GM13976 (cell line): ENCODE measurements around the gene ITPRIPL1.

Experiments used
- DNase-seq: peaks from one replicate; pipeline ENCODE4 v3.0.0; 2012; ENCODE audit warnings: low spot score
- CTCF ChIP-seq: IDR thresholded peaks from 2 replicates; pipeline ENCODE4 v1.5.1; 2012; ENCODE audit warnings: borderline replicate concordance, mild to moderate bottlenecking; ENCODE audit not compliant: insufficient read depth; ENCODE audit errors: extremely low read depth, missing control alignments, control extremely low read depth
- in situ Hi-C: fragments of 300-500 bp; cut with MboI; formaldehyde crosslinking; loops from one replicate; pipeline ENCODE4 v1.12.0; 2022; ENCODE audit warnings: low sequenced_read_pairs, mixed read lengths, inconsistent platforms; ENCODE audit not compliant: unreplicated experiment

The ITPRIPL1 gene

DNA sequence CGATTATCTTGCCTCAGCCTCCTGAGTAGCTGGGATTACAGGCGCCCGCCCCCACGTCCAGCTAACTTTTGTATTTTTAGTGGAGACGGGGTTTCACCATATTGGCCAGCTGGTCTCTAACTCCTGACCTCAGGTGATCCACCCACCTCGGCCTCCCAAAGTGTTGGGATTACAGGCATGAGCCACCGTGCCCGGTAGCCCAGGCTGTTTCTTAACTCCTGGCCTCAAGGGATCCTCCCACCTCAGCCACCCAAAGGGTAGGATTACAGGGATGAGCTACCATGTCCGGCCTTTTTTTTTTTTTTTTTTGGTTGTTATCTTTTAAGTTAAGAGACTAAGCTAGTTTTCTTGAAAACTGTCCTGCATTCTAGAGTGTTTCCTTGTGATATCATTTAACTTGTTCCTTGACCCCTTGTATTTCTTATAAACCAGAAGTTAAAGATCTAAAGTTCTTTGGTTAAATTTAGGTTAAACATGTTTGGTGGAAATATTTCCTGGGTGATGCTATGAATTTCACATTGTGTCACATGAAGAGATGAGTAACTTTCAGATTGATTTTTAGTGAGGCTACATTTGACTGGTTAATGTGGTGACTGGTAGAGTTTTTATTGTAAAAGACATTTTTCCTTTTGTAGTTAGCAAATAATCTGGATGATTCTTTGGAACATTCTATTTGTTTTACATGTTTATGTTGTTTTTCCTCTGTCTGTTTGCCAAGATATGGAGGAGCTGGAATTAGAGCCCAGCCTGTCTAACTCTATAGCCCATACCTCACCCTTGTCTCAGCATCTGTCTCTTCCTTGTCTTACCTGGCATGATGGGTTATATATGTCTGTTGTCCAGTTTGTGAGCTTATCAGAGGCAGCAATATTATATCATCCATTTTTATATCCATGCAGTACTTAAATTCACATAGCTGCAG, 15.6 kb downstream of the ITPRIPL1 start:
- TF ChIP-seq CTCF: no peak
- no peak for DNase-seq
- in situ Hi-C loops: no loop called here

GRCh38 chr2:96341641-96342040, 16.5 kb downstream of the ITPRIPL1 start:
- no peak for TF ChIP-seq CTCF
- no peak for DNase-seq
- in situ Hi-C loops: no loop called here

DNA sequence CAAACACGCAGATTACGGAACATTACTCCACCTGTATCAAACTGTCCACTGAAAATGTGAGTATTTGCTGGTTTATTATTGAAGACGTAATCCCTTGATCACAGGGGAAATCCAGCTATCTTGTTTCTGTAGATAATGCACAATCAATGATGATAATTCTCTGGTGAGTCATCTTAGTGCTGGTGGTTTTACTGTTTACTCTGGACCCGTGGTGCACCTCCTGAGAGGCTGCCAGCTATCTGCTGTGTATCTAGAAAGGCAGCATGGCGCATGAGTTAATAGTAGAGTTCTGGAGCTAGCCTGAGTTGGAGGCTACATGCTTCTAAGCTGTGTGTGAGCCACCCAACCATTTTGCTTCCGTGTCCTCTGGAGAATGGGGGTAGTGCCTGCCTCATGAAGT, 17.0 kb downstream of the ITPRIPL1 start:
- in situ Hi-C loops: no loop called here
- no peak for DNase-seq
- no peak for TF ChIP-seq CTCF

DNA sequence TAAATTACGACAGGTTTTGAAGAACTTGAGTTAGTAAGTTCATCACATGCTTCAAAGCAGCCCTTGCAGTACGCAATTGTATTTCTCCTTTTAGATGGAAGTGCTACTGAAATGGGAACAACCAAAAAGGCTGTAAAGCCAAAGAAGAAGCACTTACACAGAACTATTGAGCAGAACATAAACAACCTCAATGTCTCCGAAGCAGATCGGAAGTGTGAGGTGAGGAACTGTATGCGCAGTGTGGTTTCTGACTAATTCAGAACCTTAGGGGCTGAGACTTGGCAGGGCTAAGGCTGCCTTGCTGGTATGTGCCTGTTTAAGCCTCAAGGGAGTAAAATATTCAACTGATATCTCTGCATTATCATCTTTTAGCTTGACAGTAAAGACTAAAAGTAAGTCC, 18.9 kb downstream of the ITPRIPL1 start:
- TF ChIP-seq CTCF: no peak
- DNase-seq: peak; percentile 64
- in situ Hi-C loops: no loop called here

DNA sequence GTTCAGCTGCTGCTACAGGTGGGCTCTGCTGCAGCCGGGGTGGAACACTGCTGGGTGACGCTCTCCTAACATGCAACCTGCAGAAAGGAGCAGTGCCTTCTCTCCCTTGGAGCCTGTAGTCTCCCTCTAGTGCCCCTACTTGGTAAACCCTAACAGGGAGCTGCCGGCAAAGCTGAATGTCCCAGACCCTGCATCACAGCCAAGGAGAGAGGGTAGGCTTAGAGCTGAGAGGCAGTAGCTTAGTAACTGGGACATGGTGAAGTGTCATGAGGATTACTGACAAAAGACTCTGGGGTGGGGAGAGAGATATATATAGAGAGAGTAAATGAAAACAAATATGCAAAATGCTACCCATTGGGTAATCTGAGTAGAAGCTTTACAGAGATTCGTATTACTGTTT, 20.3 kb downstream of the ITPRIPL1 start:
- peak; percentile 18 for TF ChIP-seq CTCF

GRCh38 chr2:96345868-96346462, 20.8 kb downstream of the ITPRIPL1 start:
- DNase-seq: no peak
- in situ Hi-C loops: no loop called here
- TF ChIP-seq CTCF: no peak

More for the DNA sequence above, 20.3 kb downstream of the ITPRIPL1 start:
- in situ Hi-C loops: no loop called here
- no peak for DNase-seq
